ENCODE measurements around the gene CDK3.

DNA sequence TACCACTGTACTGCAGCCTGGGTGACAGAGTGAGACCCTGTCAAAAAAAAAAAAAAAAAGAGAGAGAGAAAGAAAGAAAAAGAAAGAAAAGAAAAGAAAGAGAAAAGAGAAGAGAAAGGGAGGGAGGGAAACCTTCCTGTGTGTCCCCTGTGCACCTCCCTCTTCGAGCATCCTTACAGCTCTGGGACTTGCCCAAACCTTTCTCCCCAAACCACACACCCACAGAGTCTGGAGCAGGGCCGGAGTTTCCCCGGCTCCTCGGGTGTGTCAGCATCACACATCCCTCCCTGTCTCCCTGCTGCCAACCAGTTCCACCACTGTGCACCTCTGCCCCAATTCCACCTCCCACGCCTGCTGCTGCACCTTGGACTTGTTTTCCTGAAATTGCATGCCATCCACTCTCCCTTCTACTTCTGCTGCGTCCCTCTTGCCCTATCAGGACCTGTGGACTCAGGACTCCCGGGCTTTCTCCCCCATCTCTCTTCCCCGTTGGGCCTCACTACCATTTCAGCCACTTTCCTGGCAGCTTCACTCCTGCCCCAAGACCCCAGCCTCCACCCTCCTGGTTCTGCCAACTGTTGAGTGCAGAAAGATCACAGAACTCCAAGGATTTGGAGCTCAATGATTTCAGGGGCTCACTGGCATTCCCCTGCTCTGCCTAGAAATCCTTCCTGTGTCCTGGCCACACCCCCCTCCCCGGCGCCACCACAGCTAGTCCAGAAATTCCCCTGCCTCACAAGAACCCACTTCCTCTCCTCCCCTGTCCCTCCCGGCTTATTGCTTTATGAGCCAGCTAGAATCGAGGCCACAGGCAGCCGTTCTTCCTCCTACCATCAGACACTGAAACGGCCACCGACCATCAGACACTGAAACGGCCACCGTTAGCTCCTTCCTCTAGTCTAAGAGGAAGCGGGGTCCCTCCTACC is 3.7 kb upstream of the CDK3 start:
- TF ChIP-seq ZNF316 (IDR thresholded peaks at IDR 0.05) (no peak), CC2D1A (IDR thresholded peaks at IDR 0.05) (no peak), TCF7 (IDR thresholded peaks at IDR 0.05; ENCODE audit: borderline replicate concordance) (no peak), SP1 (CRISPR knock-in tag; IDR thresholded peaks at IDR 0.05) (no peak), TEAD4 (IDR thresholded peaks at IDR 0.05; ENCODE audit: low read length) (no peak), TEAD4 (CRISPR knock-in tag; IDR thresholded peaks at IDR 0.05; ENCODE audit: borderline replicate concordance) (no peak), U2AF1 (optimal IDR thresholded peaks at IDR 0.05; ENCODE audit: low read depth, low read length) (no peak), KAT8 (IDR thresholded peaks at IDR 0.05; ENCODE audit: low read depth) (no peak), ATF1 (CRISPR knock-in tag; IDR thresholded peaks at IDR 0.05) (no peak), ATF1 (tag; IDR thresholded peaks at IDR 0.05) (no peak), MTA2 (IDR thresholded peaks at IDR 0.05; ENCODE audit: low read depth) (no peak)
- TF ChIP-seq, protein P1, sequence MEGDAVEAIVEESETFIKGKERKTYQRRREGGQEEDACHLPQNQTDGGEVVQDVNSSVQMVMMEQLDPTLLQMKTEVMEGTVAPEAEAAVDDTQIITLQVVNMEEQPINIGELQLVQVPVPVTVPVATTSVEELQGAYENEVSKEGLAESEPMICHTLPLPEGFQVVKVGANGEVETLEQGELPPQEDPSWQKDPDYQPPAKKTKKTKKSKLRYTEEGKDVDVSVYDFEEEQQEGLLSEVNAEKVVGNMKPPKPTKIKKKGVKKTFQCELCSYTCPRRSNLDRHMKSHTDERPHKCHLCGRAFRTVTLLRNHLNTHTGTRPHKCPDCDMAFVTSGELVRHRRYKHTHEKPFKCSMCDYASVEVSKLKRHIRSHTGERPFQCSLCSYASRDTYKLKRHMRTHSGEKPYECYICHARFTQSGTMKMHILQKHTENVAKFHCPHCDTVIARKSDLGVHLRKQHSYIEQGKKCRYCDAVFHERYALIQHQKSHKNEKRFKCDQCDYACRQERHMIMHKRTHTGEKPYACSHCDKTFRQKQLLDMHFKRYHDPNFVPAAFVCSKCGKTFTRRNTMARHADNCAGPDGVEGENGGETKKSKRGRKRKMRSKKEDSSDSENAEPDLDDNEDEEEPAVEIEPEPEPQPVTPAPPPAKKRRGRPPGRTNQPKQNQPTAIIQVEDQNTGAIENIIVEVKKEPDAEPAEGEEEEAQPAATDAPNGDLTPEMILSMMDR (IDR thresholded peaks at IDR 0.05 in 2 of 3, conservative IDR thresholded peaks at IDR 0.05 in 1 of 3; ENCODE audit: insufficient read depth in 2 of 3, low read depth in 1 of 3, low read length in 3 of 3): no peak
- TF ChIP-seq, protein P2, sequence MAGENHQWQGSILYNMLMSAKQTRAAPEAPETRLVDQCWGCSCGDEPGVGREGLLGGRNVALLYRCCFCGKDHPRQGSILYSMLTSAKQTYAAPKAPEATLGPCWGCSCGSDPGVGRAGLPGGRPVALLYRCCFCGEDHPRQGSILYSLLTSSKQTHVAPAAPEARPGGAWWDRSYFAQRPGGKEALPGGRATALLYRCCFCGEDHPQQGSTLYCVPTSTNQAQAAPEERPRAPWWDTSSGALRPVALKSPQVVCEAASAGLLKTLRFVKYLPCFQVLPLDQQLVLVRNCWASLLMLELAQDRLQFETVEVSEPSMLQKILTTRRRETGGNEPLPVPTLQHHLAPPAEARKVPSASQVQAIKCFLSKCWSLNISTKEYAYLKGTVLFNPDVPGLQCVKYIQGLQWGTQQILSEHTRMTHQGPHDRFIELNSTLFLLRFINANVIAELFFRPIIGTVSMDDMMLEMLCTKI (IDR thresholded peaks at IDR 0.05; ENCODE audit: partially characterized antibody): no peak
- TF ChIP-seq, protein P3, sequence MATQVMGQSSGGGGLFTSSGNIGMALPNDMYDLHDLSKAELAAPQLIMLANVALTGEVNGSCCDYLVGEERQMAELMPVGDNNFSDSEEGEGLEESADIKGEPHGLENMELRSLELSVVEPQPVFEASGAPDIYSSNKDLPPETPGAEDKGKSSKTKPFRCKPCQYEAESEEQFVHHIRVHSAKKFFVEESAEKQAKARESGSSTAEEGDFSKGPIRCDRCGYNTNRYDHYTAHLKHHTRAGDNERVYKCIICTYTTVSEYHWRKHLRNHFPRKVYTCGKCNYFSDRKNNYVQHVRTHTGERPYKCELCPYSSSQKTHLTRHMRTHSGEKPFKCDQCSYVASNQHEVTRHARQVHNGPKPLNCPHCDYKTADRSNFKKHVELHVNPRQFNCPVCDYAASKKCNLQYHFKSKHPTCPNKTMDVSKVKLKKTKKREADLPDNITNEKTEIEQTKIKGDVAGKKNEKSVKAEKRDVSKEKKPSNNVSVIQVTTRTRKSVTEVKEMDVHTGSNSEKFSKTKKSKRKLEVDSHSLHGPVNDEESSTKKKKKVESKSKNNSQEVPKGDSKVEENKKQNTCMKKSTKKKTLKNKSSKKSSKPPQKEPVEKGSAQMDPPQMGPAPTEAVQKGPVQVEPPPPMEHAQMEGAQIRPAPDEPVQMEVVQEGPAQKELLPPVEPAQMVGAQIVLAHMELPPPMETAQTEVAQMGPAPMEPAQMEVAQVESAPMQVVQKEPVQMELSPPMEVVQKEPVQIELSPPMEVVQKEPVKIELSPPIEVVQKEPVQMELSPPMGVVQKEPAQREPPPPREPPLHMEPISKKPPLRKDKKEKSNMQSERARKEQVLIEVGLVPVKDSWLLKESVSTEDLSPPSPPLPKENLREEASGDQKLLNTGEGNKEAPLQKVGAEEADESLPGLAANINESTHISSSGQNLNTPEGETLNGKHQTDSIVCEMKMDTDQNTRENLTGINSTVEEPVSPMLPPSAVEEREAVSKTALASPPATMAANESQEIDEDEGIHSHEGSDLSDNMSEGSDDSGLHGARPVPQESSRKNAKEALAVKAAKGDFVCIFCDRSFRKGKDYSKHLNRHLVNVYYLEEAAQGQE (IDR thresholded peaks at IDR 0.05; ENCODE audit: borderline replicate concordance): no peak
- TF ChIP-seq, protein P3 (CRISPR knock-in tag; IDR thresholded peaks at IDR 0.05; ENCODE audit: low read depth): no peak

Data from K562 (cell line).